Measurements from ENCODE around the gene ANKRD13D. TPM values are rescaled to one million over a fixed set of nuclear protein-coding genes. Genes with fewer than 3 reads are reported as not detected.

ANKRD13D gene
- total RNA-seq, 4 donors from 2014 or later = 5.8 to 10.6 (median 9.7) TPM

GRCh38 chr11:67288198-67288451 lies 978 bp upstream of the ANKRD13D start:
- no peak for DNase-seq
- peaks cover 20 to 21% of the 10 kb centered on the region in 2 donors for H3K4me1 ChIP-seq
- no peaks in the 10 kb centered on the region for H3K9me3 ChIP-seq
- H3K36me3 ChIP-seq = peaks cover 0 to 33% of the 10 kb centered on the region in 2 donors
- TF ChIP-seq POLR2A (IDR thresholded peaks at IDR 0.05) (no peak), CTCF (IDR thresholded peaks at IDR 0.05 in 4 of 5, conservative IDR thresholded peaks at IDR 0.05 in 1 of 5) (no peak)
- in situ Hi-C loops (cut with MboI; ENCODE audit: low sequenced_read_pairs in 4 of 4) (no loop called here), intact Hi-C loops (cut with DNase I; ENCODE audit: low total_unique reads) (no loop called here)
- H3K27me3 ChIP-seq = no peaks in the 10 kb centered on the region
- peak overlapping the region; percentile 65 to 92 (median 74) for H3K4me3 ChIP-seq
- H3K27ac ChIP-seq = peak overlapping the region; percentile 71 to 91 (median 84)
- no peak for ATAC-seq

GRCh38 chr11:67288452-67289225 lies 464 bp upstream of the ANKRD13D start:
- peak; percentile 71 to 74 for ATAC-seq
- no peaks in the 10 kb centered on the region for H3K9me3 ChIP-seq
- in situ Hi-C loops (cut with MboI; ENCODE audit: low sequenced_read_pairs in 4 of 4) (no loop called here), intact Hi-C loops (cut with DNase I; ENCODE audit: low total_unique reads) (loop anchor here (1.0 kb wide), 2 partner anchors 22 to 29 kb away; partner anchors contain the start of gene GRK2)
- H3K4me1 ChIP-seq = peaks cover 20 to 21% of the 10 kb centered on the region in 2 donors
- H3K36me3 ChIP-seq = peaks cover 0 to 28% of the 10 kb centered on the region in 2 donors
- H3K27ac ChIP-seq = peak overlapping the region; percentile 71 to 91 (median 84)
- H3K4me3 ChIP-seq = peak overlapping the region; percentile 65 to 92 (median 74)
- no peaks in the 10 kb centered on the region for H3K27me3 ChIP-seq
- peak in 4 of 5 experiments; percentile 47 to 69 (median 62) for TF ChIP-seq CTCF (IDR thresholded peaks at IDR 0.05 in 4 of 5, conservative IDR thresholded peaks at IDR 0.05 in 1 of 5)
- TF ChIP-seq POLR2A (IDR thresholded peaks at IDR 0.05) = peak; percentile 23 to 30
- DNase-seq = peak; percentile 66 to 76

GRCh38 chr11:67289651-67290479 lies 762 bp downstream of the ANKRD13D start:
- peak overlapping the region; percentile 52 to 62 (median 58) for H3K27ac ChIP-seq
- in situ Hi-C loops (cut with MboI; ENCODE audit: low sequenced_read_pairs in 4 of 4) = no loop called here
- H3K4me3 ChIP-seq = peak overlapping the region; percentile 66 to 80 (median 70)
- DNase-seq (no peak), ATAC-seq (peak in 1 of 2 donors; percentile 26)
- H3K27me3 ChIP-seq = no peaks in the 10 kb centered on the region
- no peaks in the 10 kb centered on the region for H3K9me3 ChIP-seq
- intact Hi-C loops (cut with DNase I; ENCODE audit: low total_unique reads) = loop anchor here (1.0 kb wide), 2 partner anchors 24 to 27 kb away; partner anchors contain the start of gene GRK2
- TF ChIP-seq POLR2A (IDR thresholded peaks at IDR 0.05) = no peak
- TF ChIP-seq CTCF (IDR thresholded peaks at IDR 0.05 in 4 of 5, conservative IDR thresholded peaks at IDR 0.05 in 1 of 5) = no peak
- H3K36me3 ChIP-seq = peaks cover 0 to 15% of the 10 kb centered on the region in 2 donors
- peaks cover 20 to 21% of the 10 kb centered on the region in 2 donors for H3K4me1 ChIP-seq

GRCh38 chr11:67290801-67291200 lies 1.7 kb downstream of the ANKRD13D start:
- DNase-seq = no peak
- Histone ChIP-seq H3K4me3 (no peak overlapping the region), H3K9me3 (no peaks in the 10 kb centered on the region), H3K4me1 (peaks cover 20 to 21% of the 10 kb centered on the region in 2 donors), H3K27me3 (no peaks in the 10 kb centered on the region), H3K36me3 (peaks cover 0 to 6% of the 10 kb centered on the region in 2 donors), H3K27ac (no peak overlapping the region)
- no peak for ATAC-seq
- TF ChIP-seq CTCF (IDR thresholded peaks at IDR 0.05 in 4 of 5, conservative IDR thresholded peaks at IDR 0.05 in 1 of 5) (no peak), POLR2A (IDR thresholded peaks at IDR 0.05) (no peak)
- in situ Hi-C loops (cut with MboI; ENCODE audit: low sequenced_read_pairs in 4 of 4) = no loop called here
- intact Hi-C loops (cut with DNase I; ENCODE audit: low total_unique reads) = no loop called here

All from gastrocnemius medialis (tissue), 4 donors.